Measurements from ENCODE around the gene TMBIM1.

DNA sequence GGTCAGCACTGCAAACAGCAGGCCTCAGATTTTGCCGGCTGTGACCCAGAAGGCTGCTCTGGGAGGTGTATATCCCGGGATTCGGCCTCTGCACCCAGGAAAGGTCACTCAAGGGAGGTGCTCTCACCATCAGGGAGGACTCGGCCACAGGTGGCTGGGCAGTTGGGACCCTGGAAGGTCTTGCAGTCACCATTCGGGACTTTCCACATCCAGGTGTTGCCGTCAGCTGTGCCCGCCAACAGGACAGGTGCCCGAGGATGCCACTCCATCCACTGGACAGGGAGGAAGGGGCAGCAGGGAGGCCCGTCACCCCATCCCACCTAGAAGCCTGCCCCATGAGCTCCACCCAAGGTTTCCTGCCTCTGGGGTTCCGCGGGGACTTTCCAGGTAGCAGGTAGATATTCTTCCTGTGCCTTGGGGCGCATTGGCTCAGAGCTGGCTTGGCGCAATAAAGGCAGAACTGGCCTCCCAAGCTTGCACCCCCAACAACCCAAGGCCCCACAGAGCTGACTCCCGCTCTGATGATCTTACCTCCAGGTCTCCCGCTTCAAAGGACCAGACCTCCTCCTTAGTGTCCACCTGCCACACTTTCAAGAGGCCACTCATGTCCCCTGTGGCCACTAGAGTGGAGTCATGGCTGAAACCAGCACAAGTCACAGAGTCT is 25.9 kb downstream of the TMBIM1 start:
- TF ChIP-seq, protein P1, sequence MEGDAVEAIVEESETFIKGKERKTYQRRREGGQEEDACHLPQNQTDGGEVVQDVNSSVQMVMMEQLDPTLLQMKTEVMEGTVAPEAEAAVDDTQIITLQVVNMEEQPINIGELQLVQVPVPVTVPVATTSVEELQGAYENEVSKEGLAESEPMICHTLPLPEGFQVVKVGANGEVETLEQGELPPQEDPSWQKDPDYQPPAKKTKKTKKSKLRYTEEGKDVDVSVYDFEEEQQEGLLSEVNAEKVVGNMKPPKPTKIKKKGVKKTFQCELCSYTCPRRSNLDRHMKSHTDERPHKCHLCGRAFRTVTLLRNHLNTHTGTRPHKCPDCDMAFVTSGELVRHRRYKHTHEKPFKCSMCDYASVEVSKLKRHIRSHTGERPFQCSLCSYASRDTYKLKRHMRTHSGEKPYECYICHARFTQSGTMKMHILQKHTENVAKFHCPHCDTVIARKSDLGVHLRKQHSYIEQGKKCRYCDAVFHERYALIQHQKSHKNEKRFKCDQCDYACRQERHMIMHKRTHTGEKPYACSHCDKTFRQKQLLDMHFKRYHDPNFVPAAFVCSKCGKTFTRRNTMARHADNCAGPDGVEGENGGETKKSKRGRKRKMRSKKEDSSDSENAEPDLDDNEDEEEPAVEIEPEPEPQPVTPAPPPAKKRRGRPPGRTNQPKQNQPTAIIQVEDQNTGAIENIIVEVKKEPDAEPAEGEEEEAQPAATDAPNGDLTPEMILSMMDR (IDR thresholded peaks at IDR 0.05; ENCODE audit: low read length), result no peak
- TF ChIP-seq EZH2 (optimal IDR thresholded peaks at IDR 0.05; ENCODE audit: low read depth, low read length) (no peak), EZH2phosphoT487 (IDR thresholded peaks at IDR 0.05; ENCODE audit: low read length) (no peak)

Measured in MM.1S (cell line).